Measurements from ENCODE around the gene PIGU.
"Not testable (repeated sequence)": the region's sequence is repeated elsewhere in the genome, so short reads cannot be mapped to it uniquely, and the experiment has no call there.

The PIGU gene

DNA sequence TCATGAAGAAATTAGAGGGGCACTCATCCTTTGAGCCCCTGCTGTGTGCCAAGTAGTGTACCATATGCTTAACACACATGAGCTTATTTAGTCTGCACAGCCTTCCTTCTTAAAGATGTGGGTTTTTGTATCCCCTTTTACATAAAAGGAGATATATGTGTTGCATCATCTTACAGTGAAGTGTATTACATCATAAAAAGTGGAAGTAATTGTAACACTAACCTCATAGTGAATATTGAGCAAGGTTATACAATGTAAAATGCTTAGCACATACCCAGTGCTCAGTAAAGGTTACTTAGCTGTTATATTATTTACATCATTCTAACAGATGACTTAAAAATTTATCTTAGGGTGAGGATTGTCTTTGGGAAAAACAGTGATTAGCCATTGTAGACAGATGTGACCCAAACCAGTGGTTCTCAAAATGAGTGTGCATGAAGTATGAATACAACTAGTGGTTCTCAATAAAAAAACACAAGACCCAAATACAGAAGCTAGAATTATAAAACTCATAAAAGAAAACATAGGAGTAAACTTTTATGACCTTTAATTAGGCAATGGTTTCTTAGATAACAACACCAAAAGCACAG, 3.8 kb upstream of the PIGU start:
- Histone ChIP-seq H3K4me3 (ENCODE audit: low read depth in 1 of 2, low read length in 2 of 2) (no peak overlapping the region), H3K9ac (ENCODE audit: low read length) (no peak overlapping the region), H3K27ac (ENCODE audit: low read depth, low read length) (no peak overlapping the region), H3K27me3 (ENCODE audit: control insufficient read depth in 1 of 2, insufficient read depth in 2 of 2, low read length in 2 of 2) (no peaks in the 10 kb centered on the region), H3K36me3 (ENCODE audit: insufficient read depth, low read length) (no peaks in the 10 kb centered on the region), H3K9me3 (ENCODE audit: low read length) (no peaks in the 10 kb centered on the region), H3K4me1 (ENCODE audit: insufficient read depth, low read length) (peaks cover 9% of the 10 kb centered on the region)

DNA sequence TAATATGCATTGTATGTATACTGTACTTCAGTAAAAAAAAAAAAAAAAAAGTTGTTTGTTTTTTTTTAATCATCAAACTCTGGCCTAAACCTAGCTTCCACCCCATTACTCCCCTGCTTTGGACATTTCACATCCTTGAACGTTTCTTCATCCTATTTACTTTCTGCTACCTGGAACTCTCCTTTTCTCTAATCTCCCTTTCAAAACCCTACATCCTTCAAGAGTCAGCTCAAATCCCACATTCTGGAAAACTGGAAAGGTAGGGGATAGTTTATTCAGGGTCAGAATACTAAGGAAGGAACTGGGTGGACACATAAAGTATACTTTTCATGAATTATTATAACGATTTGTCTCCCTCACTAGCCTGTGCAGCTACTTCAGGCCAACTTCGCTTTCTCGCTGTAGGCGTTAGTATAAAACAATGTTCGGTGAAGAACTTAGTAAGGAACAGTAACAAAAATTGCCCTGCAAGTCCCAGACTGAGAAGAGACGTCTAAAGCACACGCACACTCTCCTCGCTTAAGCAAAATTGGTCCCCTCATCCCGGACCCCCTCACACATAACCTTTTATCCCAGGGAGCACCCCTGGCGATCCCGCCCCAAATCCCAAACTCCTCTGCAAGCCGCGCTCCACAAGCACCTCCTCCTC, 775 bp downstream of the PIGU start:
- H3K27me3 ChIP-seq (ENCODE audit: control insufficient read depth in 1 of 2, insufficient read depth in 2 of 2, low read length in 2 of 2), result no peaks in the 10 kb centered on the region
- H3K9me3 ChIP-seq (ENCODE audit: low read length), result no peaks in the 10 kb centered on the region
- peaks cover 9% of the 10 kb centered on the region for H3K4me1 ChIP-seq (ENCODE audit: insufficient read depth, low read length)
- H3K27ac ChIP-seq (ENCODE audit: low read depth, low read length), result peak overlapping the region; percentile 32
- H3K36me3 ChIP-seq (ENCODE audit: insufficient read depth, low read length), result no peaks in the 10 kb centered on the region
- peak overlapping the region; percentile 29 for H3K9ac ChIP-seq (ENCODE audit: low read length)
- H3K4me3 ChIP-seq (ENCODE audit: low read depth in 1 of 2, low read length in 2 of 2), result peak overlapping the region; percentile 47 to 84

DNA sequence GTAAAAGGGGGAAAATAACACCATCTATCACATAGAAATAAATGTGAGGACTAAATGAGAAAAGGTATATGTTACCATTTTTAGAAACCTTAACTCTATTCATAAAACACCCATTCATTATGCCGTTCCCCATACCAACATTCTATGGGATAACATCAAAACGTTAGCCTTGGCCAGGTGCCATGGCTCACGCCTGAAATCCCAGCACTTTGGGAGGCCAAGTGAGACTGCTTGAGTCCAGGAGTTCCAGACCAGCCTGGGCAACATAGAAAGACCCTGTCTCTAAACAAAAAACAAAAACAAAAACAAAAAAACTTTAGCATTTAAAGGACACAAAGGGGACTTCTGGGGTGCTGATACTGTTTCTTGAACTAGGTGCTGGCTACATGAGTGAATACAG, 1.3 kb downstream of the PIGU start:
- Histone ChIP-seq H3K36me3 (ENCODE audit: insufficient read depth, low read length) (no peaks in the 10 kb centered on the region), H3K27ac (ENCODE audit: low read depth, low read length) (peak overlapping the region; percentile 32), H3K27me3 (ENCODE audit: control insufficient read depth in 1 of 2, insufficient read depth in 2 of 2, low read length in 2 of 2) (no peaks in the 10 kb centered on the region), H3K9ac (ENCODE audit: low read length) (no peak overlapping the region), H3K4me3 (ENCODE audit: low read depth in 1 of 2, low read length in 2 of 2) (no peak overlapping the region), H3K4me1 (ENCODE audit: insufficient read depth, low read length) (peaks cover 9% of the 10 kb centered on the region), H3K9me3 (ENCODE audit: low read length) (no peaks in the 10 kb centered on the region)

DNA sequence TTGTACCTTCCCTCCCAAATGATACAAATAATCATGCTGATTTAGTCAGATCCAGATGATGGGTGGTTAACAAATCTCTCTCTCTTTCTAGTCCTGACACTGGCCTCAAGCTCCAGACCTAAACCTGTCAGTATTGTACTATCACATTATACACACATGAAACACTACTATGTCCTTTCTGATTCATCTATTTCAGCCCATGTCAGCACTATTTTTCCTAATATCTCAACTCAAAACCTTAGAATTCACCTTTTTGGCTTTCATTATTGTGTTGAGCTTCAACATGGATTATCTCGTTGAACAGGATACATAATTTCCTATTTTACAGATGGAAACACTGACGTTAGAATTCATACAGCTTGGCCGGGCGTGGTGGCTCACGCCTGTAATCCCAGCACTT, 3.5 kb downstream of the PIGU start:
- H3K4me1 ChIP-seq (ENCODE audit: insufficient read depth, low read length), result peaks cover 9% of the 10 kb centered on the region
- no peaks in the 10 kb centered on the region for H3K36me3 ChIP-seq (ENCODE audit: insufficient read depth, low read length)
- no peaks in the 10 kb centered on the region for H3K9me3 ChIP-seq (ENCODE audit: low read length)
- no peak overlapping the region for H3K27ac ChIP-seq (ENCODE audit: low read depth, low read length)
- no peaks in the 10 kb centered on the region for H3K27me3 ChIP-seq (ENCODE audit: control insufficient read depth in 1 of 2, insufficient read depth in 2 of 2, low read length in 2 of 2)
- no peak overlapping the region for H3K4me3 ChIP-seq (ENCODE audit: low read depth in 1 of 2, low read length in 2 of 2)
- H3K9ac ChIP-seq (ENCODE audit: low read length), result no peak overlapping the region

DNA sequence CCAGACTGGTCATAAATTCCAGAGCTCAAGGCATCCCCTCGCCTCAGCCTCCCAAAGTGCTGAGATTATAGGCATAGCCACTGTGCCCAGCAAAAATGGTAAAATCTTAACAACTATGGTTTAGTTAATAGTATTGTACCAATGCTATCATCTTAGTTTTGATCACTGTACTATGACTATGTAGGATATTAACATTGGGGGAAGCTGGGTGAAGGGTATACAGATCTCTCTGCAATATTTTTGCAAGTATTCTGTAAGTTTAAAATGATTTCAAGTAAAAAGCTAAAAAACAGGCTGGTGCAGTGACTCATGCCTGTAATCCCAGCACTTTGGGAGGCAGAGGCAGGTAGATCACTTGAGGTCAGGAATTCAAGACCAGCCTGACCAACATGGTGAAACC, 7.8 kb downstream of the PIGU start:
- Histone ChIP-seq H3K9ac (ENCODE audit: low read length) (no peak overlapping the region), H3K4me1 (ENCODE audit: insufficient read depth, low read length) (no peaks in the 10 kb centered on the region), H3K36me3 (ENCODE audit: insufficient read depth, low read length) (no peaks in the 10 kb centered on the region), H3K27me3 (ENCODE audit: control insufficient read depth in 1 of 2, insufficient read depth in 2 of 2, low read length in 2 of 2) (no peaks in the 10 kb centered on the region), H3K4me3 (ENCODE audit: low read depth in 1 of 2, low read length in 2 of 2) (no peak overlapping the region), H3K27ac (ENCODE audit: low read depth, low read length) (no peak overlapping the region), H3K9me3 (ENCODE audit: low read length) (no peaks in the 10 kb centered on the region)

DNA sequence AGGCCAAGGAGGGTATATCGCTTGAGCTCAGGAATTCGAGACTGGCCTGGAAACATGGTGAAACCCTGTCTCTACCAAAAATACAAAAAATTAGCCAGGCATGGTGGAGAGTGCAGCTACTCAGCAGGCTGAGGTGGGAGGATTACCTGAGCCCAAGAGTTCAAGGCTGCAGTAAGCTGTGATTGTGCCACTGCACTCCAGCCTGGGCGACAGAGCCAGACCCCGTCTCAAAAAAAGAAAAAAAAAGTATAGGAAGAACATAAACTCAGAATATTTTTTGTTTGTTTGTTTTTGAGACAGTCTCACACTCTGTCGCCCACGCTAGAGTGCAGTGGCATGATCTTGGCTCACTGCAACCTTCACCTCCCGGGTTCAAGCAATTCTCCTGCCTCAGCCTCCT, 12.1 kb downstream of the PIGU start:
- H3K9ac ChIP-seq (ENCODE audit: low read length); H3K4me1 ChIP-seq (ENCODE audit: insufficient read depth, low read length); H3K27ac ChIP-seq (ENCODE audit: low read depth, low read length); H3K9me3 ChIP-seq (ENCODE audit: low read length); H3K27me3 ChIP-seq (ENCODE audit: control insufficient read depth in 1 of 2, insufficient read depth in 2 of 2, low read length in 2 of 2); H3K36me3 ChIP-seq (ENCODE audit: insufficient read depth, low read length); H3K4me3 ChIP-seq (ENCODE audit: low read depth in 1 of 2, low read length in 2 of 2): not testable (repeated sequence)

DNA sequence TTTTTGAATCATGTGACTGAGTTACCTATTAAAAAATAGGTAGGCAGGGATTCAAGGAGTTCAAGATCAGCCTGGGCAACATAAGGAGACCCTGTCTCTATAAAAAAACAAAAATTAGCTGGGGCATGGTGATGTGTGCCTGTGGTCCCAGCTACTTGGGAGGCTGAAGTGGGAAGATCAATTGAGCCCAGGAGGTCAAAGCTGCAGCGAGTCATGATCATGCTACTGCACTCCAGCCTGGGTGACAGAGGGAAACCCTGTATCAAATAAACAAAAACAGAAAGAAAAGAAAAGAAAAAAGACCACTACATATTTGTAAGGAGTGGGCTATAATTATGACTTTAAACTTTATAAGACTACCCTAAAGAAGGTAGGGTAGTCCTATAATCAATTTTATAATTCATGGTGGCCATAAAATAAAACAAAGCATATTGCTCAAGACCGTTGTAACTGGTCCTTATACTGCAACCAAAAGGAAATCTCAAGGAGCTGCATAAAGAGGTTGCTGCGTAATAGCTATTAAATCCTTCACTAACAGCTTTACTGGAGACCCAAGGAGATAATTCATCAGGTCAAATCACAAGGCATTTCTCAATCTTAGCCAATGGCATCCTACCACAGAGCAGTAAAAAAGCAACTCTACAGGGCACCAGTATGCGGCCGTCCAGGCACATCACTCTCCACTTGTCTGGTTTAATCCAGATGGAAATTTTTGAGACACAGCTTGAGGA, 13.5 kb downstream of the PIGU start:
- Histone ChIP-seq H3K9me3 (ENCODE audit: low read length) (no peaks in the 10 kb centered on the region), H3K36me3 (ENCODE audit: insufficient read depth, low read length) (no peaks in the 10 kb centered on the region), H3K27me3 (ENCODE audit: control insufficient read depth in 1 of 2, insufficient read depth in 2 of 2, low read length in 2 of 2) (no peaks in the 10 kb centered on the region), H3K9ac (ENCODE audit: low read length) (no peak overlapping the region), H3K4me1 (ENCODE audit: insufficient read depth, low read length) (no peaks in the 10 kb centered on the region), H3K27ac (ENCODE audit: low read depth, low read length) (no peak overlapping the region), H3K4me3 (ENCODE audit: low read depth in 1 of 2, low read length in 2 of 2) (no peak overlapping the region)

DNA sequence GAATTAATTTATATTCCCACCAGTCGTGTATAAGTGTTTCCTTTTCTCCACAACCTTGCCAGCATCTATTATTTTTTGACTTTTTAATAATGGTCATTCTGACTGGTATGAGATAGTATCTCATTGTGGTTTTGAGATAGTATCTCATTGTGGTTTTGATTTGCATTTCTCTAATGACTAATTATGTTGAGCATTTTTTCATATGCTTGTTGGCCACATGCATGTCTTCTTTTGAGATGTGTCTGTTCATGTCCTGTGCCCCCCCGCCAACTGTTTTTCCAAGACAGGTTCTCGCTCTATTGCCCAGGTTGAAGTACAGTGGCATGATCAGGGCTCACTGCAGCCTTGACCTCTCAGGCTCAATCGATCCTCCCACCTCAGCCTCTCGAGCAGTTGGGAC, 15.1 kb downstream of the PIGU start:
- not testable (repeated sequence) for H3K27ac ChIP-seq (ENCODE audit: low read depth, low read length); H3K9ac ChIP-seq (ENCODE audit: low read length); H3K9me3 ChIP-seq (ENCODE audit: low read length); H3K27me3 ChIP-seq (ENCODE audit: control insufficient read depth in 1 of 2, insufficient read depth in 2 of 2, low read length in 2 of 2); H3K36me3 ChIP-seq (ENCODE audit: insufficient read depth, low read length); H3K4me3 ChIP-seq (ENCODE audit: low read depth in 1 of 2, low read length in 2 of 2); H3K4me1 ChIP-seq (ENCODE audit: insufficient read depth, low read length)

DNA sequence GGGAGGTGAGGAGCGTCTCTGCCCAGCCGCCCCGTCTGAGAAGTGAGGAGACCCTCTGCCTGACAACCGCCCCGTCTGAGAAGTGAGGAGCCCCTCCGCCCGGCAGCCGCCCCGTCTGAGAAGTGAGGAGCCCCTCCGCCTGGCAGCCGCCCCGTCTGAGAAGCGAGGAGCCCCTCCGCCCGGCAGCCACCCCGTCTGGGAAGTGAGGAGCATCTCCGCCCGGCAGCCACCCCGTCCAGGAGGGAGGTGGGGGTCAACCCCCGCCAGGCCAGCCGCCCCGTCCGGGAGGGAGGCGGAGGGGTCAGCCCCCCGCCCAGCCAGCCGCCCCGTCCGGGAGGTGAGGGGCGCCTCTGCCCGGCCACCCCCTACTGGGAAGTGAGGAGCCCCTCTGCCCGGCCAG, 18.2 kb downstream of the PIGU start:
- H3K27ac ChIP-seq (ENCODE audit: low read depth, low read length); H3K36me3 ChIP-seq (ENCODE audit: insufficient read depth, low read length); H3K4me1 ChIP-seq (ENCODE audit: insufficient read depth, low read length); H3K9ac ChIP-seq (ENCODE audit: low read length); H3K27me3 ChIP-seq (ENCODE audit: control insufficient read depth in 1 of 2, insufficient read depth in 2 of 2, low read length in 2 of 2); H3K4me3 ChIP-seq (ENCODE audit: low read depth in 1 of 2, low read length in 2 of 2); H3K9me3 ChIP-seq (ENCODE audit: low read length): not testable (repeated sequence)

DNA sequence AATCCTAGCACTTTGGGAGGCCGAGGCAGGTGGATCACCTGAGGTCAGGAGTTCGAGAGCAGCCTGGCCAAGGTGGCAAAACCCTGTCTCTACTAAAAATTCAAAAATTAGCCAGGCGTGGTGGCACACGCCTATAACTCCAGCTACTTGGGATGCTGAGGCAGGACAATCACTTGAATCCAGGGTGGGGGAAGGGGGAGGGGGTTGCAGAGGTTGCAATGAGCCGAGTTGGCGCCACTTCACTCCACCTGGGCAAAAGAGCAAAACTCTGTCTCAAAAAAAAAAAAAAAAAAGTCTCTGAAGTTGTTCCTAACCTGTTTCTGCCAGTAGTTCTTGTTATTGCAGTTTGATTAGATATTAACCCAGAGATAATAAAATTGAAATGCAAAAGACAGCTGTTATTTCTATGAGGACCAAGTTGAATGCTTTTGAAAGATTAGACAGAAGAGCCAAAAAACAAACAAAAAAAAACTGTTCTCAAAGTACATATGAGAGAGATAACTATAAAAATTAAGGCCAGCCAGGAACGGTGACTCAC, 22.6 kb downstream of the PIGU start:
- no peaks in the 10 kb centered on the region for H3K9me3 ChIP-seq (ENCODE audit: low read length)
- no peaks in the 10 kb centered on the region for H3K27me3 ChIP-seq (ENCODE audit: control insufficient read depth in 1 of 2, insufficient read depth in 2 of 2, low read length in 2 of 2)
- H3K4me3 ChIP-seq (ENCODE audit: low read depth in 1 of 2, low read length in 2 of 2), result no peak overlapping the region
- H3K27ac ChIP-seq (ENCODE audit: low read depth, low read length), result no peak overlapping the region
- no peak overlapping the region for H3K9ac ChIP-seq (ENCODE audit: low read length)
- no peaks in the 10 kb centered on the region for H3K4me1 ChIP-seq (ENCODE audit: insufficient read depth, low read length)
- H3K36me3 ChIP-seq (ENCODE audit: insufficient read depth, low read length), result no peaks in the 10 kb centered on the region

DNA sequence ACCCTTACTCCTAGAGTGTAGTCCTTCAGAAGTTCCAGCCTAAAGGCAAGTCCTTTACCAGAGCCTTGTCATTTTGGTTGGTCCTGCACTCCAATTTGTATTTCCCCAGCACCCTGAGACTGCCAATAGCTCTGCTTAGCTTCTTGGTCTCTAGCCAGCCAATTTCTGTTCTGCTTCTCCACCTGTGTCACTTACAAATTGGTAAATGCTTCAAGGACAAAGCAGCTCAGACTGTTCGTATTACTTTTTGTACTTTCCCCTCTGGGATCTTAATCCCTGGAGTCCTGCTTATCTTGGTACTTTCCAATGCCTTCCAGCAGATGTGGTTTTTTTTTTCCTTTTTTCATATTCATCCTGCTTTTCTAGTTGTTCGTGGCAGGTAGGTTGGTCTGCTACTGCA, 25.7 kb downstream of the PIGU start:
- H3K4me1 ChIP-seq (ENCODE audit: insufficient read depth, low read length), result no peaks in the 10 kb centered on the region
- no peak overlapping the region for H3K9ac ChIP-seq (ENCODE audit: low read length)
- H3K9me3 ChIP-seq (ENCODE audit: low read length), result no peaks in the 10 kb centered on the region
- H3K27me3 ChIP-seq (ENCODE audit: control insufficient read depth in 1 of 2, insufficient read depth in 2 of 2, low read length in 2 of 2), result no peaks in the 10 kb centered on the region
- H3K27ac ChIP-seq (ENCODE audit: low read depth, low read length), result no peak overlapping the region
- H3K4me3 ChIP-seq (ENCODE audit: low read depth in 1 of 2, low read length in 2 of 2), result no peak overlapping the region
- H3K36me3 ChIP-seq (ENCODE audit: insufficient read depth, low read length), result no peaks in the 10 kb centered on the region

Data from muscle layer of colon (tissue), 2 donors.